H1 (cell line): ENCODE results near the gene RCBTB1.

Experiments used
- ASH2L ChIP-seq: fragments of 200-600, 300-600 bp; sonication (generic); IDR thresholded peaks from one replicate; pipeline ENCODE4 v1.7.1; 2017; ENCODE audit warnings: low read length
- EP300 ChIP-seq, 2 experiments: IDR thresholded peaks; 1 replicate in 1 of 2; 2 replicates in 1 of 2; pipeline ENCODE4 v1.6.1; 2011 to 2012; ENCODE audit warnings: low read depth in 2 of 2, low read length in 2 of 2, mild to moderate bottlenecking in 2 of 2, borderline replicate concordance in 1 of 2, inconsistent platforms in 1 of 2, moderate library complexity in 1 of 2
- EZH2 ChIP-seq: fragments of 200-600 bp; sonication (generic); IDR thresholded peaks from 2 replicates; pipeline ENCODE4 v1.7.1; 2012; ENCODE audit warnings: low read depth, mild to moderate bottlenecking, moderate library complexity, low read length, inconsistent platforms; ENCODE audit not compliant: severe bottlenecking
- RAD21 ChIP-seq, 2 experiments: IDR thresholded peaks in 1 of 2; conservative IDR thresholded peaks in 1 of 2; 2 replicates each; pipeline ENCODE4 v1.6.1; 2011; ENCODE audit warnings: low read depth in 2 of 2, low read length in 2 of 2, improper control_type of control experiment in 1 of 2, inconsistent platforms in 1 of 2, mild to moderate bottlenecking in 1 of 2, moderate library complexity in 1 of 2
- TF ChIP-seq, protein P1 (sequence below), 3 experiments: IDR thresholded peaks; 1 replicate in 2 of 3; 2 replicates in 1 of 3; pipeline versions ENCODE4 v1.5.1 to v1.6.1; 2011; ENCODE audit warnings: low read length in 3 of 3, mild to moderate bottlenecking in 3 of 3, inconsistent platforms in 2 of 3, low read depth in 1 of 3, moderate library complexity in 1 of 3; ENCODE audit not compliant: insufficient read depth in 1 of 3; ENCODE audit errors: control extremely low read depth in 1 of 3

GRCh38 chr13:49632156-49632555, 46.8 kb upstream of the RCBTB1 start:
- TF ChIP-seq RAD21 (IDR thresholded peaks at IDR 0.05 in 1 of 2, conservative IDR thresholded peaks at IDR 0.05 in 1 of 2; ENCODE audit: low read depth in 2 of 2, low read length in 2 of 2) (no peak), EZH2 (no peak), EP300 (IDR thresholded peaks at IDR 0.05; ENCODE audit: borderline replicate concordance in 1 of 2, low read depth in 2 of 2, low read length in 2 of 2) (no peak), ASH2L (no peak)
- TF ChIP-seq, protein P1, sequence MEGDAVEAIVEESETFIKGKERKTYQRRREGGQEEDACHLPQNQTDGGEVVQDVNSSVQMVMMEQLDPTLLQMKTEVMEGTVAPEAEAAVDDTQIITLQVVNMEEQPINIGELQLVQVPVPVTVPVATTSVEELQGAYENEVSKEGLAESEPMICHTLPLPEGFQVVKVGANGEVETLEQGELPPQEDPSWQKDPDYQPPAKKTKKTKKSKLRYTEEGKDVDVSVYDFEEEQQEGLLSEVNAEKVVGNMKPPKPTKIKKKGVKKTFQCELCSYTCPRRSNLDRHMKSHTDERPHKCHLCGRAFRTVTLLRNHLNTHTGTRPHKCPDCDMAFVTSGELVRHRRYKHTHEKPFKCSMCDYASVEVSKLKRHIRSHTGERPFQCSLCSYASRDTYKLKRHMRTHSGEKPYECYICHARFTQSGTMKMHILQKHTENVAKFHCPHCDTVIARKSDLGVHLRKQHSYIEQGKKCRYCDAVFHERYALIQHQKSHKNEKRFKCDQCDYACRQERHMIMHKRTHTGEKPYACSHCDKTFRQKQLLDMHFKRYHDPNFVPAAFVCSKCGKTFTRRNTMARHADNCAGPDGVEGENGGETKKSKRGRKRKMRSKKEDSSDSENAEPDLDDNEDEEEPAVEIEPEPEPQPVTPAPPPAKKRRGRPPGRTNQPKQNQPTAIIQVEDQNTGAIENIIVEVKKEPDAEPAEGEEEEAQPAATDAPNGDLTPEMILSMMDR (IDR thresholded peaks at IDR 0.05; ENCODE audit: control extremely low read depth in 1 of 3, insufficient read depth in 1 of 3, low read depth in 1 of 3, low read length in 3 of 3): no peak
